SH-SY5Y (cell line): ENCODE results near the gene TRMT44.

Source experiments
- GATA2 ChIP-seq: IDR thresholded peaks from 2 replicates; pipeline ENCODE4 v1.6.1; 2011; ENCODE audit warnings: mild to moderate bottlenecking, low read depth, low read length
- GATA3 ChIP-seq: IDR thresholded peaks from 2 replicates; pipeline ENCODE4 v1.6.1; 2011; ENCODE audit warnings: low read depth, mild to moderate bottlenecking, low read length, moderate library complexity

- TF ChIP-seq GATA2 (no peak), GATA3 (no peak)
These were observed 69.6 kb downstream of the TRMT44 start for GRCh38 chr4:8510191-8510590.
